NCI-H226 (cell line): ENCODE measurements around the gene AKAP1.

Experiments used
- DNase-seq: peaks from one replicate; pipeline ENCODE4 v3.0.0-alpha.2; 2015

Gene AKAP1

GRCh38 chr17:57168695-57169094 is 83.6 kb downstream of the AKAP1 start:
- no peak for DNase-seq

DNA sequence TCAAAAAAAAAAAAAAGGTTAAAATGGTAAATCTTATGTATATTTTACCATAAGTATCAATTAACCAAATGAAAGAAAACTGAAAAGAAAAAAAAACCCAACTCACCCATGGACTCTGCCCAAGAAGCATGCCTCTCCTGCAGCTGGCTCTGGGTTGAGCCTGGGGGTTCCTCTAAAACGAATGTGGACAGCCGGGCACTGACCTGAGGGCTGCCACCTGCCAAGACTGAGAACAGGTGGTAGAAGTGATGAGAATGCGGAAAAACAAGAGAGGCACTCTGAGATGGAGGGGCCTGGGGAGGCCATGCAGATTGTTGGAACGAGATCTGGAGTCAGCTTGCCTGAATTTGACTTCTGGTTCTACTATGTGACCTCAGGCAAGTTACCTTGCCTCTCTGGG is 85.8 kb downstream of the AKAP1 start:
- no peak for DNase-seq
